Measurements from ENCODE around the gene HIVEP2. TPM values are rescaled to one million over a fixed set of nuclear protein-coding genes. Genes with fewer than 3 reads are reported as not detected.

Gene HIVEP2, protein sequence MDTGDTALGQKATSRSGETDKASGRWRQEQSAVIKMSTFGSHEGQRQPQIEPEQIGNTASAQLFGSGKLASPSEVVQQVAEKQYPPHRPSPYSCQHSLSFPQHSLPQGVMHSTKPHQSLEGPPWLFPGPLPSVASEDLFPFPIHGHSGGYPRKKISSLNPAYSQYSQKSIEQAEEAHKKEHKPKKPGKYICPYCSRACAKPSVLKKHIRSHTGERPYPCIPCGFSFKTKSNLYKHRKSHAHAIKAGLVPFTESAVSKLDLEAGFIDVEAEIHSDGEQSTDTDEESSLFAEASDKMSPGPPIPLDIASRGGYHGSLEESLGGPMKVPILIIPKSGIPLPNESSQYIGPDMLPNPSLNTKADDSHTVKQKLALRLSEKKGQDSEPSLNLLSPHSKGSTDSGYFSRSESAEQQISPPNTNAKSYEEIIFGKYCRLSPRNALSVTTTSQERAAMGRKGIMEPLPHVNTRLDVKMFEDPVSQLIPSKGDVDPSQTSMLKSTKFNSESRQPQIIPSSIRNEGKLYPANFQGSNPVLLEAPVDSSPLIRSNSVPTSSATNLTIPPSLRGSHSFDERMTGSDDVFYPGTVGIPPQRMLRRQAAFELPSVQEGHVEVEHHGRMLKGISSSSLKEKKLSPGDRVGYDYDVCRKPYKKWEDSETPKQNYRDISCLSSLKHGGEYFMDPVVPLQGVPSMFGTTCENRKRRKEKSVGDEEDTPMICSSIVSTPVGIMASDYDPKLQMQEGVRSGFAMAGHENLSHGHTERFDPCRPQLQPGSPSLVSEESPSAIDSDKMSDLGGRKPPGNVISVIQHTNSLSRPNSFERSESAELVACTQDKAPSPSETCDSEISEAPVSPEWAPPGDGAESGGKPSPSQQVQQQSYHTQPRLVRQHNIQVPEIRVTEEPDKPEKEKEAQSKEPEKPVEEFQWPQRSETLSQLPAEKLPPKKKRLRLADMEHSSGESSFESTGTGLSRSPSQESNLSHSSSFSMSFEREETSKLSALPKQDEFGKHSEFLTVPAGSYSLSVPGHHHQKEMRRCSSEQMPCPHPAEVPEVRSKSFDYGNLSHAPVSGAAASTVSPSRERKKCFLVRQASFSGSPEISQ (N-terminal part only)
- total RNA-seq (2022; extraction: Qiagen RNA extraction) = 2.2 to 4.6 TPM (median 3.7 TPM) in 5 replicates

GRCh38 chr6:142945049-142945445, at the start of gene HIVEP2:
HIVEP2 (minus strand) TSS chr6:142945176; CDS start chr6:142774738, 170,438 bp downstream.

Other genes starting within 250 kb of the HIVEP2 start
- 23.2 to 28.7 TPM (median 26.4 TPM) in 5 replicates for gene AIG1, start 115.7 kb upstream of the HIVEP2 start, total RNA-seq (2022; extraction: Qiagen RNA extraction)